Sigmoid colon (tissue), 7 donors: ENCODE results near the gene YEATS2. TPM values are rescaled to one million over a fixed set of nuclear protein-coding genes. Genes with fewer than 3 reads are reported as not detected.

Source experiments
- DNase-seq: peaks from one replicate; pipeline ENCODE4 v3.0.0-alpha.2; 2019
- H3K27ac ChIP-seq, 4 donors: fragments of 200-600 bp; sonication (generic); one replicate each; pipeline ENCODE4 v1.5.1; 2016 to 2019; ENCODE audit warnings: mild to moderate bottlenecking in 1 of 4
- H3K27me3 ChIP-seq, 3 donors: fragments of 200-600 bp; sonication (generic); one replicate each; pipeline ENCODE4 v1.5.1; 2019; ENCODE audit warnings: mild to moderate bottlenecking in 1 of 3
- H3K36me3 ChIP-seq, 4 donors: fragments of 200-600 bp; sonication (generic); one replicate each; pipeline ENCODE4 v1.5.1; 2016 to 2019
- H3K4me1 ChIP-seq, 4 donors: fragments of 200-600 bp; sonication (generic); one replicate each; pipeline ENCODE4 v1.5.1; 2017 to 2019
- H3K4me3 ChIP-seq, 4 donors: fragments of 200-600 bp; sonication (generic); one replicate each; pipeline ENCODE4 v1.5.1; 2017 to 2019; ENCODE audit warnings: mild to moderate bottlenecking in 2 of 4, moderate library complexity in 1 of 4
- H3K9me3 ChIP-seq, 4 donors: fragments of 200-600 bp in 3 of 4; sonication (generic) in 3 of 4; one replicate each; pipeline versions ENCODE4 v1.5.1 to v1.6.1; 2013 to 2019
- CTCF ChIP-seq, 4 experiments: fragments of 450-650 bp in 3 of 4; fragments of 200-600 bp in 1 of 4; IDR thresholded peaks; one replicate each; pipeline ENCODE4 v1.5.1; 2016 to 2019; ENCODE audit warnings: antibody characterized with exemption in 4 of 4, mild to moderate bottlenecking in 3 of 4, moderate library complexity in 2 of 4
- EP300 ChIP-seq, 4 donors: sonication (generic); formaldehyde crosslinking; IDR thresholded peaks; one replicate each; pipeline ENCODE4 v1.6.1; 2017; ENCODE audit warnings: antibody characterized with exemption in 4 of 4
- POLR2A ChIP-seq, 2 donors: fragments of 450-650 bp; IDR thresholded peaks; one replicate each; pipeline ENCODE4 v1.6.1; 2016; ENCODE audit warnings: antibody characterized with exemption in 2 of 2, mild to moderate bottlenecking in 2 of 2, moderate library complexity in 2 of 2
- POLR2AphosphoS5 ChIP-seq, 4 donors: sonication (generic); formaldehyde crosslinking; IDR thresholded peaks; one replicate each; pipeline ENCODE4 v1.6.1; 2017; ENCODE audit warnings: antibody characterized with exemption in 4 of 4
- WGBS, 2 donors: extraction: QIAGEN DNeasy Blood & Tissue Kit; methylation state at CpG; one replicate each; pipeline ENCODE4 v1.1.7; 2013; 5-methylcytosine and 5-hydroxymethylcytosine counted together
- intact Hi-C: fragments of 100-400 bp; cut with DNase I; formaldehyde crosslinking; loops from one replicate; pipeline ENCODE4 v1.15.1; 2023
- polyA plus RNA-seq, 3 donors: library from polyadenylated mRNA; stranded (reverse); fragments of 200-250 nt; gene quantifications; one replicate each; pipeline ENCODE4 v1.2.3, GENCODE V29; 2013
- total RNA-seq, 4 donors: library from RNA; depleted of rRNA; stranded (reverse); fragments of >200 nt; gene quantifications; one replicate each; pipeline ENCODE4 v1.1.0, GENCODE V29; 2016
- donor health status: healthy with polysubstance abuse.
- donor health status: Bipolar disorder and iron deficiency.
- donor health status: healthy.

YEATS2 gene
- total and polyA plus RNA-seq, 7 donors = 3.0 to 20.3 (median 13.2) TPM

GRCh38 chr3:183854318-183855035 lies 156.9 kb downstream of the YEATS2 start:
- Histone ChIP-seq H3K4me1 (no peaks in the 10 kb centered on the region), H3K9me3 (no peaks in the 10 kb centered on the region), H3K27me3 (no peaks in the 10 kb centered on the region), H3K27ac (no peak overlapping the region), H3K36me3 (peaks cover 3 to 70% (median 12%) of the 10 kb centered on the region in 4 donors), H3K4me3 (no peak overlapping the region)
- no peak for DNase-seq
- 88 to 94% methylated on average over 4 of the region's 4 CpGs for WGBS, 2 donors
- intact Hi-C loops = no loop called here
- no peak for TF ChIP-seq POLR2AphosphoS5 (IDR thresholded peaks at IDR 0.05)
- no peak for TF ChIP-seq POLR2A (IDR thresholded peaks at IDR 0.05)
- no peak for TF ChIP-seq EP300 (IDR thresholded peaks at IDR 0.05)
- no peak for TF ChIP-seq CTCF (IDR thresholded peaks at IDR 0.05)

GRCh38 chr3:183857863-183858262 lies 160.3 kb downstream of the YEATS2 start:
- no peak overlapping the region for H3K27ac ChIP-seq
- no peaks in the 10 kb centered on the region for H3K4me1 ChIP-seq
- no peak for TF ChIP-seq POLR2AphosphoS5 (IDR thresholded peaks at IDR 0.05)
- no peak for TF ChIP-seq CTCF (IDR thresholded peaks at IDR 0.05)
- no peak for TF ChIP-seq EP300 (IDR thresholded peaks at IDR 0.05)
- no peak for TF ChIP-seq POLR2A (IDR thresholded peaks at IDR 0.05)
- no peak for DNase-seq
- H3K36me3 ChIP-seq = peaks cover 7 to 74% (median 31%) of the 10 kb centered on the region in 4 donors
- intact Hi-C loops = no loop called here
- no peaks in the 10 kb centered on the region for H3K27me3 ChIP-seq
- H3K9me3 ChIP-seq = no peaks in the 10 kb centered on the region
- no peak overlapping the region for H3K4me3 ChIP-seq
- 95 to 97% methylated on average over 3 of the region's 3 CpGs for WGBS, 2 donors

Other genes with a start within 250 kb of the YEATS2 start
- gene KLHL6, start 142.1 kb upstream of the YEATS2 start, total RNA-seq = 1 to 10 TPM in 3 of 4 donors, under 1 TPM in 1; 0.82 to 2.0 (median 1.4) TPM
- 10 to 100 TPM in 1 of 3 donors, under 1 TPM in 2; under 0.01 to 10.3 (median 0.69) TPM for gene KLHL6, start 142.1 kb upstream of the YEATS2 start, polyA plus RNA-seq
- gene KLHL24, start 62.2 kb upstream of the YEATS2 start, total RNA-seq = 100 to 1,000 TPM; 144 to 201 (median 171) TPM
- gene KLHL24, start 62.2 kb upstream of the YEATS2 start, polyA plus RNA-seq = 10 to 100 TPM in 2 of 3 donors, 1 to 10 TPM in 1; 8.8 to 17.4 (median 11.0) TPM
- 1 to 10 TPM in 1 of 4 donors, under 1 TPM in 2, not detected in 1; 0.55 to 2.1 (median 0.71) TPM for gene MAP6D1, start 127.8 kb downstream of the YEATS2 start, total RNA-seq
- gene MAP6D1, start 127.8 kb downstream of the YEATS2 start, polyA plus RNA-seq = under 1 TPM in 1 of 3 donors, not detected in 2; 0.34 TPM
- 10 to 100 TPM; 52.1 to 87.9 (median 67.4) TPM for gene PARL, start 187.1 kb downstream of the YEATS2 start, total RNA-seq
- gene PARL, start 187.1 kb downstream of the YEATS2 start, polyA plus RNA-seq = 10 to 100 TPM; 54.7 to 61.7 (median 58.3) TPM